Daoy (cell line): ENCODE data around the gene HOXA3. TPM values are rescaled to one million over a fixed set of nuclear protein-coding genes. Genes with fewer than 3 reads are reported as not detected.

Experiments
- DNase-seq: peaks from one replicate; pipeline ENCODE4 v3.0.0-alpha.2; 2015; ENCODE audit warnings: low read depth
- total RNA-seq: library from RNA; depleted of rRNA; stranded (reverse); fragments of >200 nt; shearing (Covaris generic); gene quantifications from 2 replicates; pipeline ENCODE4 v1.2.3, GENCODE V29; 2014

The HOXA3 gene
- total RNA-seq, 1 experiment from 2014 or later, result 12.4 TPM

DNA sequence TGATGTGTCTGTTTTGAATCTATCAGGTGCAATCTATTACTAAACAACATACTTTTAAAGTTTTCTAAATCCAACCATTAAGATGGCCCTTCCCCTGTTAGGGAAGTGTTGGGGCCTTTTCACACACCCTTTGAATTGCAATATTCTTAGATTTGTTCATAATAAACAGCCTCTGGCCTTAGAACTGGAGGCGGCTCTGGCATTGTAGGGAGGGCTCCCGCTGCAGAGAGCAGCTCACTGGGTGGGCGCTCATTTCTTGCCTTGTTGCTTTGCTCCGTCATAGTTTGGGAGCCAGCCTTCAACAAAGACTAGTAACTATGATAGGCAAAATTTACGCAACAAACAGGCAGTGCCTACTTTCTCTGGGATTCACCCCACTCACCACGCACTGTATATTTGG, 26.0 kb upstream of the HOXA3 start:
- no peak for DNase-seq

GRCh38 chr7:27177795-27178320, 25.5 kb upstream of the HOXA3 start:
- DNase-seq, result no peak

DNA sequence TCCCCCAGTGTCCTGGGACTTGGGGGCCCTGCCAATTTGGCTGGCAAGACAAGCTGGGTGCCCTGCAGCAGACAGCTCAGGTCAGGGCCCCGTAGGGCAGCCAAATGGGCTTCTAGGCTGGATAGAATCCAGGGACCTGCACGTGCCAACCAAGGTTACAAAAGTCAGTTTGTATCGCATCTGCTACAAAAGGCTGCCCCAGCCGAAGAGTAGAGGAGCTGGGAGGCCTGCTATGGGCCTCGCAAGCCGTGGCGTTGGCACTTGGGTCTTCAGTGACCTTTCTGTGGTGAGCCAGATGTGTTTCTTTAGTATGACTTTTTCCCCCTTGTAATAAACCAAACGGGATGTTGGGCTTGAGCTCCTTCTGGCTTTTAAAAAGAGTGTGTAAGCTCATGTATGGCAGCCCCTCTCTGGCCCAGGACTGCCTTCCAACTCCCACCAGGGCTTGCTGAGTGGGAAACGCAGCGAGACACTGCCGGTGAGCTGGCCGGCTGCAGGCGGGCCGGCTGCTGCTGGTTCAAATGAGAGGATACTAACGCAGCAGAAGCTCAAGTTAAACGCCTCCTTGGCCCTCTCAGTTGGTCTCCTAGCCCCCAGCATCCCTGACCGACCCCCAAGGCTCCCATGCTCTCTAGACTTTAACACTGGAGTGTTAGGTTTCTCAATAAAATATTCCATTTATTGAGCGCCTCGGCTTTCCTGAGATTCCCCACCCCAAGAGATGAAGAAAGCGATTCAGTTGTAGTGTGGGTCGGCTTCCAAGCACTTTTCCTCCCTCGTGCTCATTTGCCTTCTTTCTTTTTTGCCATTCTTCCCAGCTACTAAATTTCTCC, 24.8 kb upstream of the HOXA3 start:
- DNase-seq, result no peak

DNA sequence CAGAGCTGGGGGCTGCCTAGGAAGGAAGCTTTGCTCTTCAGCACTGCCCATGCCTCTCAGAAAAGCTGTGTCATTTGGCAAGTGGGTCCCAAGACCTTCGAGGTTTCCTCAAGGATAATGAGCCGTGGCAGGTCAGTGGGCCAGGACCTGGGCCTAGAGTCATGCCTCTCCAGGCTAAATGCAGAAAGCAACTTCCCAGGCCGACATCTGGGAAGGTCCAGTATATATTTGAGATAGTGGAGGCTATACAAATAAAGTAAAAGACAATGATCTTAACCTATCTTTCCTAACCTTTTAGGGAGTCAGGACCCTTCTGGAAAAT, 24.1 kb upstream of the HOXA3 start:
- DNase-seq, result no peak

DNA sequence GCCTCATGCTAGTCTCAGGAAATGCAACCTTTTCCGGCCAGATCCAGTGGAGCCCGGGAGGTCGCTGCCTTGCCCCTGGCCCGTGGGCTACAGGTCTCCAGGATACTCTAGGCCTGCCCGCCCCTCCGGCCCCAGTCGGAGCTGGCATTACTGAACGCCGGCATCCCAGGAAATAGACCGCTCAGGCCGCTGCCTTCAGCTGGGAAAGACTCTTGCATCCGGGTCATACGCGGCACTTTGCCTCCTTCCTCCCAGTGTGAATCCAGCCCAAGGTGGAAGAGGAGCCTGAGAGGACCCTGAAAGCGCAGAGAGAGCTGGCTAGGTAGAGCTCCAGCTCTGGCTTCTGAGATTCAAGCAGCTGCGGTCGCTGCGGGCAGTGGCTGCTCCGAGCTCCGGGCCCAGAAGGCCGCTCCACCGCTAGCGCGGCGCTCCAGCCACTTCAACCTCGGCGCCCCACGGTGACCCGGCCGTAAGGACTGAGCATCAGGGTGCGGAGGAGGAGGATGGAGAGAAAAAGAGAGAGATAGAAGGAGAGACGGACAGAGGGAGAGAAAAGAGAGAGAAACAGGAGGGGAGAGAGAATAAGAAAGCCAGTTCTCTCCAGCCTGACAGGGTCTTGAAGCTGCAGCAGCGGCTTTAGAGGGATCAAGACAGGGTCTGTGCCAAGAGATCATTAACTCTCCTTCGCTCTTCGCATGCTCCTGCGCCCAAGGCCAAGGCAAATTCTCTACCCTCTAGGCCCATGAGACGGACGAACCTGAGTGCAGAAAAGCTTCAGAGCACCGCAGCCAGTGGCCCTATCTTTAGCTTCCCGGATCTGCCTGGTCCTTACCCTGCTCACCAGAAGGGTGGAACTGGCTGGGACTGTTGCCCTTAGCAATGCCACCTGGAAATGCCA, 23.5 kb upstream of the HOXA3 start:
- no peak for DNase-seq

- no peak for DNase-seq
Observed at GRCh38 chr7:27174874-27175625, 22.7 kb upstream of the HOXA3 start.

DNA sequence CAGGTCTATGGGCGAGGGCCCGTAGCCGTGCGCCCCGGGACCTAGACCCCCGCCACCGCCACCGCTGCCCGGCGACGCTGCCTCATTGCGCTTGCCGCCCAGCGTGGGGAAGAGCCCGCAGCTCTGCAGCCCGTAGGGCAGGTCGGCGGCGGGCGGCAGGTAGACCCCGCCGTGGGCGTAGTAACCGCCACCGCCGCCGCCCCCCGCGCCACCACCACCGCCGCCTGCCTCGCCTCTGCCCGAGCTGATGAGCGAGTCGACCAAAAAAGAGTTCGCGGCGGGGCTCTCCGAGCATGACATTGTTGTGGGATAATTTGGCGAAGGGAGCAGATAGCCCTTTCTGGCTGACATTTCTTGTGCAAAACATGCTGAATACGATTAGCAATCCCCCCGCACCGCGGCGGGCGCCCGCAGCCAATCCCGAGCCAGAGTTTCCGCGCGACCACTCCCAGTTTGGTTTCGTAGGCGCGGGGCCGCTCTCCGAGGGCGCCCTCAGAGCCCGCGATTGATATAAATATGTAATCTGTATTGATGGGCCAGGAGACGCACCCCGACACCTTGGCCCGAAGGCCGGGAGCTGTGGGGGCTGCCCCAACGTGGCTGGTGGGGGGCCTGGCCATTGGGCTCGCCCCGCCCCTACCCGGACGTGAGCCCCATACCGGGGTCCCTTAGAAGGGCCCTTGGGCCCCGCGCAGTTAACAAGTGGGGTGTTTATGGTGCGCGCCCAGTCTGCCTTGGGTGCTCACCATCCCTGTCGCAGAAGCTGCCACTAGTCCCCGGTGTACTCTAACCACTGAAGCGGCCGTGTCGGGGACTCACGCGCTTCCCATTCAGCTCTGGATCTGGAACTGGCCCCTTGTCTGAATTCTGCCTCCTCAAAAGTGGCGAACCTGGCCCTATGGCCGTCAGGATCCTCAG, 21.8 kb upstream of the HOXA3 start, which contains the start of gene HOXA10:
Gene HOXA10 (minus strand): TSS at position 365 of the 918 bp plus-strand sequence. CDS start 14 bp downstream, at position 351.
- DNase-seq, result peak; percentile 62

- DNase-seq, result peak; percentile 82
Observed at GRCh38 chr7:27173511-27173955, 21.1 kb upstream of the HOXA3 start.

DNA sequence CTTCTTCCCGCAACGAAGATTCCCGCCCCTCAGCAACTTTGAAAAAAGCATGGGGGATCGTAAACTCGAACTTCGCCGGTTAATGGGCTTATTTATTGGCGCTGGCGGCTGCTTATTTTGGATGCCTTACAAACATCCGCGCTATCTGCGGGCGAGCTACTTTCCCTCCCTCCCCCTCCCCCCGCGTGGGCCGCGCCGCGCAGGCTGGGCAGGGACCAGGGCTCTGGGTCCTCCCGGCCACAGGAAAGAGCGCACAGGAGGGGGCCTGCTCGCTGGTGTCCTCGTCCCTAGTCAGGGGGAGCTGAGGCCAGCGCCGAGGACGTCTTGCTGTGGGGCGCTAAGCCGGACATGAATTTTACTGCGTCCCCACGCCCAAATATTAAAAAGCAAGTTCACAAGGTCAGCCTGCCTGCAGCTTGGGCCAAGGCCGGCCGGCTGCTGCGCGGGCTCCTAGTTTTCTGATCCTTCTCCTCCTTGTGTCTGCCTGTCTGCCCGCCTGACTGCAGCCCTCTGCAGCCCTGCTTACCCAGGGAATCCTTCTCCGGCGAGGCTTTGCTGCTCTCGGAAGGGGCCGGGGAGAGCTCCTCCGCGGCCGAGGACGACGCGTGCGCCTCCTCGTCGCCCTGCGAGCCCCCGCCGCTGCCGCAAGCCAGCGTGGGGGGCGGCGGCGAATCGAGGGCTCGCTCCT, 20.6 kb upstream of the HOXA3 start:
- DNase-seq, result peak; percentile 79

- peak; percentile 50 for DNase-seq
Observed at GRCh38 chr7:27172315-27172774, 20.0 kb upstream of the HOXA3 start.

GRCh38 chr7:27171637-27172314, 19.4 kb upstream of the HOXA3 start:
- DNase-seq, result no peak

DNA sequence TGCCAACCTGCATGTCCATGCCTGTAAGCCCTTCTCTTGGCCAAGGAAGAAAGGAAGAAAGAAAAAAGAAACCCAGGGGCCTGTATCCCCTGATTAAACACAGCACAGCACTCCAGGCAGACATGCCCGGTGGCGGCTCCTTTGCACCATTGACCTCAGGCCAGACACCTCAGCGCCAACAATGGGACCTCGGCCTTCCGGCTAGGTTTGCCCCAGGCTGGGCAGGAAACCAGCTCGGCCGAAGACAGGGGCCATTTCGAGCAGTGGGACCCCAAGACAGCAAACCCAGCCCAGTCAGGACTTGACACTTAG, 18.9 kb upstream of the HOXA3 start:
- DNase-seq, result no peak

GRCh38 chr7:27170426-27171324, 18.3 kb upstream of the HOXA3 start:
- no peak for DNase-seq

- no peak for DNase-seq
Observed at GRCh38 chr7:27169658-27170425, 17.5 kb upstream of the HOXA3 start.

- DNase-seq, result no peak
Observed at GRCh38 chr7:27168265-27168947, 16.0 kb upstream of the HOXA3 start.

DNA sequence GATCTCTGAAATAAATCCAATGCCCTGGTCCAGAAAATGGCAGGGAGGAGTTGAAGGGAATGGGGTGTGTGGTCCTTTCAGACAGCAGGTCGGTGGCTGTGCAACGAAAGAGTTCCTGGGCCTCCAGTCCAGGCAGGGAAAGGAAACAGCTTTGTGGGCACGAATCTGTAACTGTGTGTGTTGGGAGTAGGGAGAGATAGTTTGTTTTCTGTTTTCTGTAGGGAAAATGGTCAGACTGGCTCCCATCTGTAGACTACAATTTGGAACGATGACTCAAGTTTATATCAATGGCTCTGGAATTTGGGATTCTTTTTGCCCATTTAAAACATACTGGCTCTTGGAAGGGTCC, 15.5 kb upstream of the HOXA3 start:
- DNase-seq, result no peak
